ENCODE data around the gene MAGEA12. TPM values are rescaled to one million over a fixed set of nuclear protein-coding genes. Genes with fewer than 3 reads are reported as not detected.
"Not testable (repeated sequence)": the region's sequence is repeated elsewhere in the genome, so short reads cannot be mapped to it uniquely, and the experiment has no call there.

MAGEA12 gene
- total RNA-seq: not detected

GRCh38 chrX:152733261-152733975 lies at the start of gene MAGEA12, which contains the start of gene CSAG1:
TSS of gene MAGEA12 (plus strand) at chrX:152733757. CDS start at chrX:152736162, 2,405 bp downstream.
TSS of gene CSAG1 (minus strand) at chrX:152733721. CDS start at chrX:152732460, 1,261 bp downstream.
- DNase-seq: no peak

- not testable (repeated sequence) for DNase-seq
These were observed 35.3 kb upstream of the MAGEA12 start, which contains the start of gene MAGEA3 for GRCh38 chrX:152697952-152698931. TSS of gene MAGEA3 (plus strand) at chrX:152698794. CDS start at chrX:152700833, 2,039 bp downstream.

- not testable (repeated sequence) for DNase-seq
These were observed 33.2 kb upstream of the MAGEA12 start for GRCh38 chrX:152700390-152700789.

GRCh38 chrX:152706500-152706899 lies 27.1 kb upstream of the MAGEA12 start:
- not testable (repeated sequence) for DNase-seq

GRCh38 chrX:152709173-152709572 lies 24.4 kb upstream of the MAGEA12 start, which contains the start of gene CSAG2:
TSS of gene CSAG2 (minus strand) at chrX:152709273. CDS start at chrX:152709112, 161 bp downstream.
- DNase-seq: not testable (repeated sequence)

- DNase-seq: not testable (repeated sequence)
These were observed 20.4 kb upstream of the MAGEA12 start for GRCh38 chrX:152713195-152713594.

GRCh38 chrX:152713815-152714787 lies 19.5 kb upstream of the MAGEA12 start, which contains the start of gene MAGEA2B:
TSS of gene MAGEA2B (plus strand) at chrX:152714628. CDS start at chrX:152717107, 2,479 bp downstream.
- not testable (repeated sequence) for DNase-seq

GRCh38 chrX:152725409-152725808 lies 8.1 kb upstream of the MAGEA12 start:
- no peak for DNase-seq

- DNase-seq: not testable (repeated sequence)
These were observed 744 bp downstream of the MAGEA12 start for GRCh38 chrX:152734143-152734858.

- DNase-seq: no peak
These were observed 1.5 kb downstream of the MAGEA12 start for GRCh38 chrX:152735101-152735500.

- no peak for DNase-seq
These were observed 2.4 kb downstream of the MAGEA12 start for GRCh38 chrX:152735860-152736511.

- DNase-seq: not testable (repeated sequence)
These were observed 3.0 kb downstream of the MAGEA12 start for GRCh38 chrX:152736528-152736927.

GRCh38 chrX:152738560-152738959 lies 5.0 kb downstream of the MAGEA12 start:
- no peak for DNase-seq

- not testable (repeated sequence) for DNase-seq
These were observed 20.4 kb downstream of the MAGEA12 start, which contains the start of gene MAGEA2 for GRCh38 chrX:152753686-152754650. TSS of gene MAGEA2 (minus strand) at chrX:152753842. CDS start at chrX:152751363, 2,479 bp downstream.

GRCh38 chrX:152754871-152755270 lies 21.3 kb downstream of the MAGEA12 start:
- DNase-seq: not testable (repeated sequence)

- DNase-seq: not testable (repeated sequence)
These were observed 25.4 kb downstream of the MAGEA12 start, which contains the start of gene CSAG3 for GRCh38 chrX:152758918-152759317. TSS of gene CSAG3 (plus strand) at chrX:152759218.

- not testable (repeated sequence) for DNase-seq
These were observed 26.0 kb downstream of the MAGEA12 start for GRCh38 chrX:152759544-152759943.

- not testable (repeated sequence) for DNase-seq
These were observed 28.0 kb downstream of the MAGEA12 start for GRCh38 chrX:152761582-152761981.

Measured in skin of body (tissue), 2 donors.